GM13976 (cell line): ENCODE results near the gene ARPC2.
A peak's percentile ranks its signal among the peaks of the same experiment; 100 is the strongest.

ENCODE experiments used
- DNase-seq: peaks from one replicate; pipeline ENCODE4 v3.0.0; 2012; ENCODE audit warnings: low spot score
- CTCF ChIP-seq: IDR thresholded peaks from 2 replicates; pipeline ENCODE4 v1.5.1; 2012; ENCODE audit warnings: borderline replicate concordance, mild to moderate bottlenecking; ENCODE audit not compliant: insufficient read depth; ENCODE audit errors: extremely low read depth, missing control alignments, control extremely low read depth
- in situ Hi-C: fragments of 300-500 bp; cut with MboI; formaldehyde crosslinking; loops from one replicate; pipeline ENCODE4 v1.12.0; 2022; ENCODE audit warnings: low sequenced_read_pairs, mixed read lengths, inconsistent platforms; ENCODE audit not compliant: unreplicated experiment

ARPC2 gene

GRCh38 chr2:218265626-218266025 is 48.6 kb downstream of the ARPC2 start:
- DNase-seq, result no peak
- in situ Hi-C loops, result no loop called here
- no peak for TF ChIP-seq CTCF

- in situ Hi-C loops, result no loop called here
- no peak for TF ChIP-seq CTCF
- no peak for DNase-seq
Measured at GRCh38 chr2:218266316-218266979, 49.5 kb downstream of the ARPC2 start.

GRCh38 chr2:218267259-218267658 is 50.3 kb downstream of the ARPC2 start:
- TF ChIP-seq CTCF, result no peak
- in situ Hi-C loops, result no loop called here
- DNase-seq, result no peak

GRCh38 chr2:218269900-218270720 is 53.1 kb downstream of the ARPC2 start, which contains the start of the genes AAMP and PNKD:
Gene AAMP, minus strand, starts transcription at chr2:218270137. Its CDS starts 51 bp downstream, at chr2:218270086.
Gene PNKD, plus strand, starts transcription at chr2:218270519. Its CDS starts 17 bp downstream, at chr2:218270536.
- DNase-seq, result peak; percentile 99
- TF ChIP-seq CTCF, result no peak
- in situ Hi-C loops, result no loop called here

GRCh38 chr2:218270721-218271486 is 53.9 kb downstream of the ARPC2 start:
- no peak for TF ChIP-seq CTCF
- DNase-seq, result no peak
- in situ Hi-C loops, result no loop called here

- in situ Hi-C loops, result no loop called here
- DNase-seq, result no peak
- no peak for TF ChIP-seq CTCF
Measured at GRCh38 chr2:218271487-218271797, 54.5 kb downstream of the ARPC2 start.
